HepG2 (cell line): ENCODE data around the gene TCF12. TPM values are rescaled to one million over a fixed set of nuclear protein-coding genes. Genes with fewer than 3 reads are reported as not detected.

ENCODE experiments used
- ATAC-seq: fragments of 200-7000 bp; cut with Tn5 transposase; 3 replicates; pipeline ENCODE4 v1.9.1; 2020; ENCODE audit warnings: mild to moderate bottlenecking, moderate library complexity
- BruUV-seq: library from RNA; stranded (reverse); fragments of 400-500 nt; replicated peaks from 2 replicates; lab custom pipeline; 2021; lab: Mats Ljungman, UMichigan
- CTCF ChIA-PET: fragments of 300-600 bp; formaldehyde crosslinking; extraction: SDS; loops from one replicate; lab custom pipeline; 2021; ENCODE audit warnings: low total read pairs, inconsistent platforms, low intra/inter-chr PET ratio; lab: Yijun Ruan, JAX
- POLR2A ChIA-PET: fragments of 350-600 bp; sonication (Branson Sonifier 250); formaldehyde crosslinking; loops from one replicate; lab custom pipeline; 2020; ENCODE audit warnings: antibody characterized with exemption, inconsistent platforms; lab: Yijun Ruan, JAX
- DNase-seq: peaks from one replicate; pipeline ENCODE4 v3.0.0-alpha.2; 2015; ENCODE audit warnings: low spot score
- FAIRE-seq: peaks from 3 replicates; lab custom pipeline; 2011; peaks lifted over from hg19 to GRCh38; lab: Jason Lieb, UNC
- H2AFZ ChIP-seq: one replicate; pipeline ENCODE4 v1.6.1; 2011; ENCODE audit warnings: low read length, inconsistent platforms
- H3K27ac ChIP-seq: fragments of 300-600 bp; 3 replicates; pipeline ENCODE4 v1.8.0; 2011; ENCODE audit warnings: mixed run types, mild to moderate bottlenecking, mixed read lengths, low read length, inconsistent platforms; ENCODE audit not compliant: insufficient read depth; ENCODE audit errors: extremely low read length
- H3K27me3 ChIP-seq, 2 experiments: fragments of 200-600 bp in 1 of 2; 2 replicates in 1 of 2; 3 replicates in 1 of 2; pipeline versions ENCODE4 v1.6.0 to v1.8.0; 2011; ENCODE audit warnings: low read length in 2 of 2, mild to moderate bottlenecking in 2 of 2, moderate library complexity in 2 of 2, inconsistent platforms in 1 of 2; ENCODE audit not compliant: insufficient read depth in 2 of 2, control insufficient read depth in 1 of 2
- H3K36me3 ChIP-seq, 2 experiments: fragments of 200-600 bp in 1 of 2; replicated peaks in 1 of 2; 2 replicates in 1 of 2; 3 replicates in 1 of 2; pipeline versions ENCODE4 v1.5.1 to v1.8.0; 2011; ENCODE audit warnings: low read length in 2 of 2, inconsistent platforms in 1 of 2; ENCODE audit not compliant: insufficient read depth in 2 of 2, control insufficient read depth in 1 of 2
- H3K4me1 ChIP-seq: 2 replicates; pipeline ENCODE4 v1.5.1; 2012; ENCODE audit warnings: low read length, inconsistent platforms; ENCODE audit not compliant: insufficient read depth
- H3K4me2 ChIP-seq: 2 replicates; pipeline ENCODE4 v1.6.0; 2011; ENCODE audit warnings: low read depth, low read length, inconsistent platforms
- H3K4me3 ChIP-seq, 3 experiments: fragments of 200-600 bp in 1 of 3; sonication (generic), shearing (Covaris generic) in 1 of 3; replicated peaks in 1 of 3; 2 replicates each; pipeline ENCODE4 v1.5.1; 2011 to 2016; ENCODE audit warnings: low read length in 3 of 3, inconsistent platforms in 2 of 3, low read depth in 2 of 3, mild to moderate bottlenecking in 2 of 3, control low read depth in 1 of 3, mixed read lengths in 1 of 3; ENCODE audit not compliant: insufficient read depth in 1 of 3
- H3K79me2 ChIP-seq: one replicate; pipeline ENCODE4 v1.6.1; 2011; ENCODE audit warnings: low read length, inconsistent platforms; ENCODE audit not compliant: insufficient read depth
- H3K9ac ChIP-seq: 2 replicates; pipeline ENCODE4 v1.6.0; 2011; ENCODE audit warnings: mild to moderate bottlenecking, low read depth, low read length, inconsistent platforms; ENCODE audit not compliant: insufficient read depth
- H3K9me3 ChIP-seq: 2 replicates; pipeline ENCODE4 v1.5.1; 2012; ENCODE audit warnings: mild to moderate bottlenecking, low read length
- H4K20me1 ChIP-seq: 2 replicates; pipeline ENCODE4 v1.6.0; 2011; ENCODE audit warnings: inconsistent platforms, mild to moderate bottlenecking, low read length, moderate library complexity; ENCODE audit not compliant: insufficient read depth
- FOSL2 ChIP-seq: sonication (generic); formaldehyde crosslinking; IDR thresholded peaks from 2 replicates; pipeline ENCODE4 v1.4.0; 2020; ENCODE audit warnings: missing genetic modification reagents
- KMT2B ChIP-seq: IDR thresholded peaks from 2 replicates; pipeline ENCODE4 v1.6.1; 2016; ENCODE audit warnings: missing genetic modification reagents, missing compliant biosample characterization
- XBP1 ChIP-seq: sonication (generic); formaldehyde crosslinking; IDR thresholded peaks from 2 replicates; pipeline ENCODE4 v1.5.0; 2020; ENCODE audit warnings: missing genetic modification reagents
- ZNF432 ChIP-seq: sonication (generic); formaldehyde crosslinking; IDR thresholded peaks from 2 replicates; pipeline ENCODE4 v1.5.0; 2020; ENCODE audit warnings: missing genetic modification reagents, mild to moderate bottlenecking, borderline replicate concordance
- ZNF670 ChIP-seq: sonication (generic); formaldehyde crosslinking; IDR thresholded peaks from 2 replicates; pipeline ENCODE4 v1.8.0; 2022; ENCODE audit warnings: mild to moderate bottlenecking, missing genetic modification reagents, borderline replicate concordance
- WGBS: methylation state at CpG from one replicate; pipeline ENCODE4 v1.1.6; 2017; ENCODE audit warnings: low lambda C conversion rate; 5-methylcytosine and 5-hydroxymethylcytosine counted together
- in situ Hi-C: cut with HindIII; loops from 2 replicates; pipeline ENCODE4 v1.10.0; 2017; ENCODE audit warnings: low pct_unique_long_range_greater_than_20kb; ENCODE audit not compliant: extremely low pct_ligation_motif_present
- intact Hi-C: fragments of 100-400 bp; cut with micrococcal nuclease; formaldehyde crosslinking; loops from one replicate; pipeline ENCODE4 v1.10.0; 2022; ENCODE audit not compliant: unreplicated experiment
- polyA plus RNA-seq, 8 experiments: library from polyadenylated mRNA; depleted of rRNA in 3 of 8; stranded (reverse) in 7 of 8; unstranded in 1 of 8; fragments of >200 nt; fragmentation: Illumina TruSeq in 4 of 8; extraction: Trizol in 4 of 8; gene quantifications; 2 replicates each; pipeline versions ENCODE4 v1.2.1 to v1.2.3, GENCODE V29; 2011 to 2016; ENCODE audit warnings: low read depth in 4 of 8, missing spikeins in 1 of 8, mixed read lengths in 1 of 8; ENCODE audit not compliant: insufficient read depth in 1 of 8
- total RNA-seq, 5 experiments: library from RNA; depleted of rRNA; stranded (reverse); fragments of >200 nt; fragmentation: Illumina TruSeq; extraction: Trizol; gene quantifications; 2 replicates each; pipeline ENCODE4 v1.2.3, GENCODE V29; 2016; ENCODE audit warnings: low read depth in 1 of 5

TCF12 gene
- total and polyA plus RNA-seq, 2 of the 13 experiments (the other 11 are each of a cell fraction or from before 2014, with no cell fraction given), result 48.6 to 51.1 TPM

GRCh38 chr15:57054204-57054750 is 135.8 kb downstream of the TCF12 start:
- ATAC-seq (no peak), DNase-seq (no peak), FAIRE-seq (no peak)
- Histone ChIP-seq H3K36me3 (no peaks in the 10 kb centered on the region), H3K4me2 (no peak overlapping the region), H3K4me3 (no peak overlapping the region), H4K20me1 (no peaks in the 10 kb centered on the region; the same call in 1 of the 2 replicates), H3K4me1 (peaks cover 11% of the 10 kb centered on the region; the same call in 1 of the 2 replicates), H3K27me3 (no peaks in the 10 kb centered on the region), H3K79me2 (peaks cover 85% of the 10 kb centered on the region), H3K9me3 (no peaks in the 10 kb centered on the region), H3K27ac (no peak overlapping the region), H3K9ac (no peak overlapping the region), H2AFZ (no peak overlapping the region)
- intact Hi-C loops (loop anchor here (10.0 kb wide), 1 partner anchor 129 kb away; no protein-coding TSS in a partner anchor), in situ Hi-C loops (no loop called here)
- BruUV-seq, result no TSS peak
- ChIA-PET POLR2A (no interaction called here), CTCF (no interaction called here)
- TF ChIP-seq XBP1 (CRISPR knock-in tag), result no peak
- WGBS, result 92% methylated on average over 1 of the region's 1 CpG

GRCh38 chr15:57056357-57056756 is 137.9 kb downstream of the TCF12 start:
- Histone ChIP-seq H3K4me2 (no peak overlapping the region), H3K27ac (no peak overlapping the region), H3K9me3 (no peaks in the 10 kb centered on the region), H3K4me1 (peaks cover 27% of the 10 kb centered on the region), H3K36me3 (no peaks in the 10 kb centered on the region; a peak in 1 of 5 replicates), H3K27me3 (no peaks in the 10 kb centered on the region), H3K79me2 (peaks cover 76% of the 10 kb centered on the region), H3K4me3 (no peak overlapping the region), H4K20me1 (0 out of 2 replicates have a peak, but pooled peaks cover 3% of the 10 kb centered on the region), H3K9ac (no peak overlapping the region), H2AFZ (no peak overlapping the region)
- POLR2A ChIA-PET, result no interaction called here
- in situ Hi-C loops, result no loop called here
- no TSS peak for BruUV-seq
- ATAC-seq (no peak), FAIRE-seq (no peak), DNase-seq (no peak)
- 97% methylated on average over 7 of the region's 7 CpGs for WGBS
- CTCF ChIA-PET, result no interaction called here
- intact Hi-C loops, result loop anchor here (10.0 kb wide), 1 partner anchor 132 kb away; no protein-coding TSS in a partner anchor
- TF ChIP-seq KMT2B (no peak), ZNF670 (CRISPR knock-in tag) (no peak), ZNF432 (CRISPR knock-in tag) (no peak), FOSL2 (CRISPR knock-in tag) (no peak)
- TF ChIP-seq, all 625 proteins: peak for 0
